Transverse colon (tissue), 4 donors: ENCODE data around the gene CXCR6. TPM values are rescaled to one million over a fixed set of nuclear protein-coding genes. Genes with fewer than 3 reads are reported as not detected.

Experiments
- DNase-seq: peaks from one replicate; pipeline ENCODE4 v3.0.0-alpha.2; 2019
- H3K27ac ChIP-seq, 4 donors: fragments of 200-600 bp; sonication (generic); 2 replicates each; pipeline ENCODE4 v1.5.1; 2016 to 2018; ENCODE audit warnings: inconsistent platforms in 4 of 4
- H3K27me3 ChIP-seq: fragments of 200-600 bp; sonication (generic); 2 replicates; pipeline ENCODE4 v1.5.1; 2017; ENCODE audit warnings: inconsistent platforms
- H3K36me3 ChIP-seq, 4 donors: fragments of 200-600 bp; sonication (generic); 2 replicates each; pipeline ENCODE4 v1.5.1; 2017 to 2019; ENCODE audit warnings: inconsistent platforms in 4 of 4
- H3K4me1 ChIP-seq, 4 donors: fragments of 200-600 bp; sonication (generic); 2 replicates each; pipeline ENCODE4 v1.5.1; 2017 to 2020; ENCODE audit warnings: inconsistent platforms in 4 of 4
- H3K4me3 ChIP-seq, 4 donors: fragments of 200-600 bp; sonication (generic); 1 replicate in 1 of 4; 2 replicates in 3 of 4; pipeline versions ENCODE4 v1.5.1 to v1.6.1; 2017 to 2019; ENCODE audit warnings: inconsistent platforms in 4 of 4
- H3K9me3 ChIP-seq, 2 donors: fragments of 200-600 bp; sonication (generic); 2 replicates each; pipeline ENCODE4 v1.5.1; 2017 to 2019; ENCODE audit warnings: inconsistent platforms in 2 of 2
- CTCF ChIP-seq, 5 experiments: fragments of 200-600 bp in 3 of 5; fragments of 450-650 bp in 2 of 5; sonication (generic) in 3 of 5; IDR thresholded peaks; 1 replicate in 2 of 5; 2 replicates in 3 of 5; pipeline ENCODE4 v1.5.1; 2016 to 2017; ENCODE audit warnings: antibody characterized with exemption in 5 of 5, inconsistent platforms in 3 of 5, mild to moderate bottlenecking in 2 of 5, moderate library complexity in 1 of 5
- EP300 ChIP-seq: sonication (generic); formaldehyde crosslinking; IDR thresholded peaks from one replicate; pipeline ENCODE4 v1.6.1; 2017; ENCODE audit warnings: antibody characterized with exemption, low read depth
- POLR2A ChIP-seq: fragments of 450-650 bp; IDR thresholded peaks from one replicate; pipeline ENCODE4 v1.6.1; 2016; ENCODE audit warnings: antibody characterized with exemption, mild to moderate bottlenecking, moderate library complexity
- POLR2AphosphoS5 ChIP-seq, 3 donors: sonication (generic); formaldehyde crosslinking; IDR thresholded peaks; one replicate each; pipeline ENCODE4 v1.6.1; 2016; ENCODE audit warnings: antibody characterized with exemption in 3 of 3
- WGBS, 2 donors: methylation state at CpG; one replicate each; pipeline ENCODE4 v1.1.5; 2018; ENCODE audit warnings: low coverage in 1 of 2; 5-methylcytosine and 5-hydroxymethylcytosine counted together
- in situ Hi-C, 4 donors: fragments of 200-750 bp; cut with MboI; loops; one replicate each; pipeline versions ENCODE4 v1.15.0 to v1.15.1; 2017; ENCODE audit warnings: low sequenced_read_pairs in 3 of 4, low pct_ligation_motif_present in 1 of 4, low pct_unique_long_range_greater_than_20kb in 1 of 4
- intact Hi-C: fragments of 100-400 bp; cut with DNase I; formaldehyde crosslinking; loops from one replicate; pipeline ENCODE4 v1.15.1; 2023; ENCODE audit warnings: low total_unique reads
- total RNA-seq, 4 donors: library from RNA; depleted of rRNA; stranded (reverse); fragments of >200 nt; gene quantifications; one replicate each; pipeline ENCODE4 v1.1.0, GENCODE V29; 2016

CXCR6 gene
- total RNA-seq, 4 donors from 2014 or later: 3.3 to 9.4 (median 6.7) TPM; not detected in 1

- no peak for DNase-seq
- in situ Hi-C loops (loop anchor here in 3 of 4 donors (25.0 kb wide), 3 partner anchors 274 to 449 kb away; partner anchors contain the start of genes CCR1 (in 2 of the 3), CCR2 (in 1 of the 3) and CCR5 (in 1 of the 3)), intact Hi-C loops (loop anchor here (2.0 to 10.0 kb wide), 2 partner anchors 141 to 173 kb away; no protein-coding TSS in a partner anchor)
- peaks cover 0 to 8% (median 4%) of the 10 kb centered on the region in 4 donors for H3K4me1 ChIP-seq
- no peak overlapping the region for H3K4me3 ChIP-seq
- TF ChIP-seq POLR2AphosphoS5 (IDR thresholded peaks at IDR 0.05) (no peak), CTCF (IDR thresholded peaks at IDR 0.05) (no peak), POLR2A (no peak), EP300 (no peak)
- H3K36me3 ChIP-seq: peaks cover 0 to 20% (median 9%) of the 10 kb centered on the region in 4 donors
- H3K9me3 ChIP-seq: no peaks in the 10 kb centered on the region
- no peak overlapping the region for H3K27ac ChIP-seq
- WGBS, 2 donors: 92 to 95% methylated on average over 2 to 4 of the region's 4 CpGs
- H3K27me3 ChIP-seq: no peaks in the 10 kb centered on the region
Observed at GRCh38 chr3:45938043-45938435, 5.2 kb upstream of the CXCR6 start.

- Histone ChIP-seq H3K9me3 (no peaks in the 10 kb centered on the region), H3K27ac (peak overlapping the region in 1 of 4 donors; percentile 24), H3K36me3 (peaks cover 0 to 18% (median 7%) of the 10 kb centered on the region in 4 donors), H3K4me3 (no peak overlapping the region), H3K27me3 (no peaks in the 10 kb centered on the region), H3K4me1 (peaks cover 0 to 8% (median 4%) of the 10 kb centered on the region in 4 donors)
- intact Hi-C loops (loop anchor here (2.0 to 10.0 kb wide), 2 partner anchors 140 to 174 kb away; no protein-coding TSS in a partner anchor), in situ Hi-C loops (loop anchor here in 3 of 4 donors (25.0 kb wide), 3 partner anchors 273 to 448 kb away; partner anchors contain the start of genes CCR1 (in 2 of the 3), CCR2 (in 1 of the 3) and CCR5 (in 1 of the 3))
- 15% methylated on average over 4 of the region's 4 CpGs; no CpG with 5 or more reads in 1 of the 2 donors for WGBS, 2 donors
- DNase-seq: peak; percentile 88
- TF ChIP-seq CTCF (IDR thresholded peaks at IDR 0.05) (peak; percentile 84 to 91 (median 87)), POLR2A (no peak), EP300 (no peak)
Observed at GRCh38 chr3:45938864-45939263, 4.4 kb upstream of the CXCR6 start.

GRCh38 chr3:45939341-45939771 is 3.9 kb upstream of the CXCR6 start:
- H3K4me3 ChIP-seq: no peak overlapping the region
- intact Hi-C loops: loop anchor here (2.0 to 10.0 kb wide), 2 partner anchors 139 to 175 kb away; no protein-coding TSS in a partner anchor
- TF ChIP-seq CTCF (IDR thresholded peaks at IDR 0.05) (no peak), EP300 (no peak), POLR2AphosphoS5 (IDR thresholded peaks at IDR 0.05) (no peak), POLR2A (no peak)
- H3K36me3 ChIP-seq: peaks cover 0 to 15% (median 7%) of the 10 kb centered on the region in 4 donors
- H3K9me3 ChIP-seq: no peaks in the 10 kb centered on the region
- 47% methylated on average over 5 of the region's 5 CpGs; no CpG with 5 or more reads in 1 of the 2 donors for WGBS, 2 donors
- in situ Hi-C loops: loop anchor here in 3 of 4 donors (25.0 kb wide), 3 partner anchors 273 to 448 kb away; partner anchors contain the start of genes CCR1 (in 2 of the 3), CCR2 (in 1 of the 3) and CCR5 (in 1 of the 3)
- DNase-seq: no peak
- peaks cover 0 to 8% (median 4%) of the 10 kb centered on the region in 4 donors for H3K4me1 ChIP-seq
- no peaks in the 10 kb centered on the region for H3K27me3 ChIP-seq
- peak overlapping the region in 1 of 4 donors; percentile 24 for H3K27ac ChIP-seq

GRCh38 chr3:45940004-45940780 is 3.1 kb upstream of the CXCR6 start:
- TF ChIP-seq POLR2A: no peak
- no peak for TF ChIP-seq EP300
- no peak for TF ChIP-seq POLR2AphosphoS5 (IDR thresholded peaks at IDR 0.05)
- TF ChIP-seq CTCF (IDR thresholded peaks at IDR 0.05): no peak
- in situ Hi-C loops: loop anchor here (5.0 to 25.0 kb wide), 6 partner anchors 137 to 447 kb away; partner anchors contain the start of genes CCR1 (in 2 of the 4), CCR2 (in 1 of the 4) and CCR5 (in 1 of the 4)
- Histone ChIP-seq H3K36me3 (peaks cover 0 to 14% (median 5%) of the 10 kb centered on the region in 4 donors), H3K9me3 (no peaks in the 10 kb centered on the region), H3K27me3 (no peaks in the 10 kb centered on the region), H3K4me1 (peaks cover 0 to 8% (median 4%) of the 10 kb centered on the region in 4 donors), H3K27ac (no peak overlapping the region), H3K4me3 (no peak overlapping the region)
- WGBS, 2 donors: 33 to 72% methylated on average over 1 to 7 of the region's 7 CpGs
- intact Hi-C loops: no loop called here
- DNase-seq: no peak
